ENCODE results near the gene PSMB5.

Gene PSMB5

GRCh38 chr14:23043754-23044153 is 9.1 kb upstream of the PSMB5 start:
- no peak for DNase-seq (ENCODE audit: low read depth in 2 of 2)

- no peak for DNase-seq (ENCODE audit: low read depth in 2 of 2)
Observed at GRCh38 chr14:23043145-23043544, 8.4 kb upstream of the PSMB5 start.

- DNase-seq (ENCODE audit: low read depth in 2 of 2) = no peak
Observed at GRCh38 chr14:23042162-23042965, 7.7 kb upstream of the PSMB5 start, which contains the start of gene PSMB11. Gene PSMB11, plus strand, starts transcription at chr14:23042212. Its CDS starts 14 bp downstream, at chr14:23042226.

GRCh38 chr14:23041729-23042128 is 7.0 kb upstream of the PSMB5 start:
- no peak for DNase-seq (ENCODE audit: low read depth in 2 of 2)

GRCh38 chr14:23040100-23040499 is 5.4 kb upstream of the PSMB5 start:
- DNase-seq (ENCODE audit: low read depth in 2 of 2) = no peak

- DNase-seq (ENCODE audit: low read depth in 2 of 2) = no peak
Observed at GRCh38 chr14:23035303-23036144, 824 bp upstream of the PSMB5 start.

GRCh38 chr14:23033801-23034497 is 751 bp downstream of the PSMB5 start:
- DNase-seq (ENCODE audit: low read depth in 2 of 2) = no peak

GRCh38 chr14:23033251-23033727 is 1.4 kb downstream of the PSMB5 start:
- no peak for DNase-seq (ENCODE audit: low read depth in 2 of 2)

GRCh38 chr14:23030936-23031335 is 3.8 kb downstream of the PSMB5 start:
- DNase-seq (ENCODE audit: low read depth in 2 of 2) = no peak

- no peak for DNase-seq (ENCODE audit: low read depth in 2 of 2)
Observed at GRCh38 chr14:23028799-23029198, 5.9 kb downstream of the PSMB5 start.

- no peak for DNase-seq (ENCODE audit: low read depth in 2 of 2)
Observed at GRCh38 chr14:23025151-23025814, 9.4 kb downstream of the PSMB5 start.

GRCh38 chr14:23024612-23025075 is 10.1 kb downstream of the PSMB5 start:
- DNase-seq (ENCODE audit: low read depth in 2 of 2) = no peak

GRCh38 chr14:23023795-23024152 is 10.9 kb downstream of the PSMB5 start:
- DNase-seq (ENCODE audit: low read depth in 2 of 2) = no peak

GRCh38 chr14:23023022-23023794 is 11.5 kb downstream of the PSMB5 start:
- no peak for DNase-seq (ENCODE audit: low read depth in 2 of 2)

GRCh38 chr14:23021889-23022442 is 12.7 kb downstream of the PSMB5 start:
- no peak for DNase-seq (ENCODE audit: low read depth in 2 of 2)

- no peak for DNase-seq (ENCODE audit: low read depth in 2 of 2)
Observed at GRCh38 chr14:23021434-23021833, 13.3 kb downstream of the PSMB5 start.

- DNase-seq (ENCODE audit: low read depth in 2 of 2) = no peak
Observed at GRCh38 chr14:23020143-23021128, 14.3 kb downstream of the PSMB5 start.

- DNase-seq (ENCODE audit: low read depth in 2 of 2) = no peak
Observed at GRCh38 chr14:23018107-23018506, 16.6 kb downstream of the PSMB5 start.

GRCh38 chr14:23017091-23017490 is 17.6 kb downstream of the PSMB5 start:
- DNase-seq (ENCODE audit: low read depth in 2 of 2) = no peak
